DND-41 (cell line): Measurements from ENCODE around the gene RFX2.

ENCODE experiments used
- EZH2 ChIP-seq: IDR thresholded peaks from 3 replicates; pipeline ENCODE4 v1.6.1; 2012; ENCODE audit warnings: borderline replicate concordance, low read depth, mild to moderate bottlenecking, moderate library complexity, low read length, inconsistent platforms; ENCODE audit not compliant: severe bottlenecking
- TF ChIP-seq, protein P1 (sequence below): IDR thresholded peaks from 2 replicates; pipeline ENCODE4 v1.5.1; 2012; ENCODE audit warnings: borderline replicate concordance, low read length, moderate library complexity, mild to moderate bottlenecking; ENCODE audit not compliant: poor library complexity, severe bottlenecking; ENCODE audit errors: extremely low read depth

DNA sequence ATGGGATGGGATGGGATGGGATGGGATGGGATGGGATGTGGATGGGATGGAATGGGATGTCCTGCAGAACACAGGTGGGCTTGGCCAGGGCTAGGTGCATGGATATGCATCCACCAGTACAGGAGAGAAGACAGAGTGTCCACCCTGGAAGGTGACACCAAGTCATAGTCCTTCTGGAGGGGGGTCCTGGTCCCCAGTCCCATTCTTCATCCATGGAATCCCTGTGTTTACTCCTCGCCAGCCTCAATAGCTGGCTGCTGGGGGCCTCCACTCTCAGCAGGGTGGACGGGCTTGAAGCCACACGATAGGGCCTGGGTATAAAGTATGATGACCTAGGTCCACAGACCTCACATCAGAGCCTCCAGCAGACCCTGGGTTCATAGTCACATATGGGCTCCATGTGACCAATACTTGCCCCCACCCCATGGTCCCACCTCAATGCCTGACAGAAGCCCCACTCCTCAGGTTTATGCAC is 40.1 kb downstream of the RFX2 start:
- TF ChIP-seq, protein P1, sequence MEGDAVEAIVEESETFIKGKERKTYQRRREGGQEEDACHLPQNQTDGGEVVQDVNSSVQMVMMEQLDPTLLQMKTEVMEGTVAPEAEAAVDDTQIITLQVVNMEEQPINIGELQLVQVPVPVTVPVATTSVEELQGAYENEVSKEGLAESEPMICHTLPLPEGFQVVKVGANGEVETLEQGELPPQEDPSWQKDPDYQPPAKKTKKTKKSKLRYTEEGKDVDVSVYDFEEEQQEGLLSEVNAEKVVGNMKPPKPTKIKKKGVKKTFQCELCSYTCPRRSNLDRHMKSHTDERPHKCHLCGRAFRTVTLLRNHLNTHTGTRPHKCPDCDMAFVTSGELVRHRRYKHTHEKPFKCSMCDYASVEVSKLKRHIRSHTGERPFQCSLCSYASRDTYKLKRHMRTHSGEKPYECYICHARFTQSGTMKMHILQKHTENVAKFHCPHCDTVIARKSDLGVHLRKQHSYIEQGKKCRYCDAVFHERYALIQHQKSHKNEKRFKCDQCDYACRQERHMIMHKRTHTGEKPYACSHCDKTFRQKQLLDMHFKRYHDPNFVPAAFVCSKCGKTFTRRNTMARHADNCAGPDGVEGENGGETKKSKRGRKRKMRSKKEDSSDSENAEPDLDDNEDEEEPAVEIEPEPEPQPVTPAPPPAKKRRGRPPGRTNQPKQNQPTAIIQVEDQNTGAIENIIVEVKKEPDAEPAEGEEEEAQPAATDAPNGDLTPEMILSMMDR, result no peak
- no peak for TF ChIP-seq EZH2
